Stimulated activated CD4-positive, alpha-beta T cell treated with anti-CD3 and anti-CD28 coated beads, TNF-alpha, amount 100 ng/mL, for 1 hour (primary cell): ENCODE data around the gene ZNF385D.

Source experiments
- DNase-seq, 3 donors: peaks; one replicate each; pipeline ENCODE4 v3.0.0-alpha.2; 2020; ENCODE audit warnings: low read depth in 3 of 3, low spot score in 1 of 3

ZNF385D gene

DNA sequence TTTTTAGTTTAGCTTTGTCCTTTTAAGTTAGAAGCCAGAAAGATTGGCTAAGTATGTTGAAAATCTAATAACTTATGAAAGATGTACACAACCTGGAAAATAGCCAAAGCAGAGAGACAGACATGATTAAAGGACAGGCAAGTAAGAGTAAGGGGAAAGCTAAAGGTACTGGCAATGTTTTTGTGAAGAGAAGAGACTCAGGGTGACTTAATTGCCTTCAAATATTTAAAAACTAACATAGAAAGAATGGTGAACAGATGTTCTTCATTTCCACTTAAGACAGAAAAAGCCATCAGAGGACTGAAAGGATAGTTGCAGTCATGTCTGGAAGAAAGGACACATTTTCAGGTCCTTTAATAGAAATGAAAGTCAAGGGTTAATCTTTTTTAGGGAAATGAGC lies 68.8 kb downstream of the ZNF385D start:
- no peak for DNase-seq

DNA sequence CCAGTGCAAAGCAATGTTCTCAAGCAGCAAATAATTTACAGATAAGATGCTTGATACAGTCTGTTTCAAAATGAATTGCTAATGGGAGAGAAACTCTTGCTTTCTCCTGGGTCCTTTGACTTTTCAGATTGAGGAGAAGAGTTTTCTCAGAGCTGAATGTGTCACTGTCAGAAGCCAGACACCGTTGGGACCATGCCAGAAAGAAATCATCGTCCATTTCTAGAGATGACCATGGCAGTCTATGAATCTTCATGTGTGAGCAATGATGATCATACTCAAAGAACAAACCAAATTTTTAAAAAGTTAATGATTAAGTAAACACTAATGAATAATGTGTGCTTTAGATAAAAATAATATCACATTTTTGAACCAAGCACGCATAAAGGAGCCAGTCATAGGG lies 77.6 kb downstream of the ZNF385D start:
- DNase-seq = no peak

DNA sequence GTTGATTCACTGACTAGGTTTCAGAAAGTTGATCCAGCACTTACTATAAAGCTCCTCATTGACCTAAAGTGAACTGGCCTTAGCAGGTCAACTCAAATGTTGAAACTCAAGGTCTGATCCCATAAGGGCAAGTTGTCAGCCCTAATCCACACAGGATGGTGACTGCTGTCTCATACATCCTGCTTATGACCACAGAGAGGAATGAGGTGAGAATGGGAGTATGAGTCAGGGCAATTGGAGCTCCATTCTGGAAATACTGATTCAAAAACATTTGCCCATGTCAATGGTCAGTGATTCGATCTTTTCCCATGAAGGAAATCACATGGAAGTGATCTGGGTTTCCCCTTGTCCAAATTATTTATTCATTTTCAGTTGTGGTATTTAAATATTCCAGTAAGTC lies 78.7 kb downstream of the ZNF385D start:
- DNase-seq = no peak

DNA sequence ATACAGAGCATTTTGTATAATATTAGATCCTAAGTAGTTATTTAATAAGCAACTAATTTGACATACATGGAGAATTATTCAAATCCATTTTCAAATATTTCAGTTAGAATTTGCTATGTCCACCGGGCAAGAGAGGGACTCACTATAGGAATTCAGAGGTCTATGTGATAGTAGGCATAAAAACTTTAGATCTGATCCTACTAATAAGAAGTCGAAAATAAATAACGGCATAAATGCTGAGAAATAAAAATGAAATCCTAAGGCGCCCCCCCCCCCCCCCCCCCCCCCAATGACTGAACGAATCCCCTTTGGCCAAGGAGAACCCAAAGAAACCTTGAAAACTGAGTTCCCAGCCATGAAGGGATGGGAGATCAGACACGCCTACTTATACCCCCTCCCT lies 80.6 kb downstream of the ZNF385D start:
- DNase-seq = no peak

DNA sequence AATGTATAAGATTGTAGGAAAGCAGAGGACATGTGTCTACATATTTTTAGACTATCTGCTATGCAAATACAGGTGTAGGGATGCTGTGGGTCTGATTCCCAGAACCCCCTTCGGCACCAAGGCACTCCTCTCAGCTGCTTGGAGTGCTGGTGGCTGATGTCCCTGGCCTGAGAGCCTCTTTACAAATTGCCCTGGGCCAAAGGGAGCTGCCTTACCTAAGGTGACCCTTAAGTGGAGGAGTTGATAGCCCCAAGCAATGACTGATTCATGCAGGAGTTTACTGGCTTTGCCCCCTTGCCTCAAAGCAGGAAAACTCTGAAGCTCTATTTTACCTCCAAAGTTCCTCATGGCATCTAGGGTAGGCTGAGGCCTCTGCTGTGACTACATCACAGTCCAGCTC lies 83.0 kb downstream of the ZNF385D start:
- DNase-seq = no peak

DNA sequence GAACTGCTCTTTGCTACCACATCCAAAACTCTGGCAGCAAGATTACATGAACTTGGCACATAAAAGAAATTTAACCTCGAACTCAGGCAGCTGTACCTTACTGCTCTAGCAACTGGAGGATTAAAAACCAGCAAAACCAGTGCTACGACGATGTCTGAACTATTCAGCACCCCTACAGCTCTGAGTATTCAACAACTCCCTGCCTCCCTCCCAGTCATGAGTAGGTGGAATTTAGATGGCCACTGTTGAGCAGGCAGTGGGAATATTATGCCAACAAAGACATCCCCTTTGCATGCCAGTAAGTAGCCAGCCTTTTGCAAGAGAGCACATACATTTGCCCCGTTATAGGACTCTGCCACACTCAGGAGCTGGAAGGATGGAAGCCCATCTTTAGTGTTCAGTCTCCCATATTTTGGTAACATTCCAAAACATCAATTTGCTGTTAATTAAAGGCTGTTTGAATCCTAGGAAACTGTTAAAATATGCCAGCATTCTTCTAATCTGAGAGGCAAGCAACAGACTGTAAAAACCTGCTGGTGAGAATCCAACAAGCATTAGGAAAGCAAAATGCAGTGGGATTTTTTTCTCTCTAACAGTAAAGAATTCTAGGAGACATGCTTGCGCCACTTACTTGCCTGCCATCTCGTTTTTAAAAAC lies 85.4 kb downstream of the ZNF385D start:
- DNase-seq = no peak

DNA sequence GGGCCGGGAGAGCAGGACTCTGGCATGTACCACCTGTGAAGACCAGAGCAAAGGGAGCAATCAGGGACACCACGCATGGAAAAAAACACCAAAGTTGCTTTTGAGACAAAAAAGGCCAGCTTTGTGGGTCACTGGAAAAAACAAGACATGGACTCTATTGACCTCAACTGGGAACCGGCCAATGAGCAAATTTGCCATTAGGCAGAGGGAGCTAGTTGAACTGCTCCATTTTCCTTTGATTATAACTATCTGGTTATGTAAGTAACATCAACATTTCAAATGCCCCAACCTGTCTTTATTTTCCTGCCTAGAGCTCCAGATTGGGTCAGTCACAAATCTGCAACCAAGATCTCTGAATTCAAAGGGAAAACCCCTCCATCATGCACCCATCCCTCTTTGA lies 86.0 kb downstream of the ZNF385D start:
- no peak for DNase-seq

DNA sequence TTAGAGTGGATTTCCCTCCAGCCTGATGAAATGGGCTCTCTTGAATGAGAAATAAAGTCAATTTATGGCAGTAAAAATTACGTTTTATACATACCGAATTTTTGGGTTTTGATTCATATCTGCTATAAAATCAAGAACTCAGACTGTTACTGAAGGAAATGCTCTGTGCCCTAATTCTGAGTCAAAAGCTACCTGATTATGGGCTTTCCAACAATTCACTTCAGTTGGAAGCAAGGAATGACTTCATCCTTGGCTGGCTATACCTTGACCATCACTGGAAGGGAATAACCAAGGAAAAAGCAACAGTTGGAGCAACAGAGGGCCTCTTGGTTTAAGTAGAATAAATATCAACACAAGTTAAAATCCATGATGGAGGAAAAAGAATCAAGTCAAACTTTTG lies 88.6 kb downstream of the ZNF385D start:
- DNase-seq = no peak

DNA sequence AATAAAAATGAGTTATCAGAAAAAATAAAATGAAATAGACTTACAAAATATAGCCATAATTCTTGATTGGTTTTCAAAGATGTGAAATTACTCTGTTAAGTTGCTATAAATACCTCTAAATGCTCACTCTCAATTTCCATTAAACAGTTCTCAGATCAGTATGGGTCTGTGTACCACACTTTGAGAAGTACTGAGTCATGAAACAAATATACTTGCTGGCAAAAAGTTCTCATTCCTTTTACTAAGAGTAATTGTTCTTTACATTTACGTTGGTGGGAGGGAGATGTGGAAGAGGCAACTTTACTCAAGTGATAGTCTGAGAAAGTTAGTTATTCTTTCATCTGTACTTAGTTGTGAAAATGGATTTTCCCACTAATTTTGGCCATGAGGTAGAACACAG lies 96.3 kb downstream of the ZNF385D start:
- no peak for DNase-seq

DNA sequence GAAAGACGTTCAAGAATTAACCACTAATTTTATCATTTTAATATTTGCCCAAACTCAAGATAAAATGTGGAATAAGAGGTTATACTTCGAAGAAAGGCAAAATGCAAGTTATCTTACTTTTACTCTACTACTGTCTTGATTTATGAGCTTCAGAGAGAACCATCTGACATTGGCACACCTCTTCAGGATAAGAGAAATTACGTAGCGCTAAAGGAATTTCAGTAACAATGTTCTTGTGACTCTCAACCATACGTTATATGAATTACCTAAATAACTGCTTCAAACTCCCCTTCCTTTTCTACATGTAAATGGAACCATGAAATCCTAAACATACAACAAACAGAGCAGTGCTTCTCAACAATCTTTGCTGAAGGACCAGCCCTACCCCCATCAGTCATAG lies 96.8 kb downstream of the ZNF385D start:
- DNase-seq = no peak

DNA sequence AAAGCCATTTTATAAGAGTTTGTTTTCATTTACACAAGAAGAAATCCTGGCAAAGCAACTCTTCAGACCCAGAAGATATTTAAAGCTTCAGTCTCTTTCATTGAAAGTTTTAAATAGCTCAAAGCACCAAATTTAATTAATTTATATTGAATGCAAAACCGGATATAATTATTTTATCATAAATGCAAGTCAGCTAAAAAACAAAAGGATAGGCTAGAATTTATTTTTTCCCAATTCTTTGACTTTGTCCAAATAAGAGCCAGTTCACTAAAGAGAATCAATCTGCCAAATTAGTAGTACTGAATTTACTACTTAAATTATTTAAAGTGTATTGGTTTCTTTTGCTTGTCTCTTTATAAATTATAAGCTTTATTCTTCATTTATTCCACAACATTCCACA lies 101.5 kb downstream of the ZNF385D start:
- DNase-seq = no peak

DNA sequence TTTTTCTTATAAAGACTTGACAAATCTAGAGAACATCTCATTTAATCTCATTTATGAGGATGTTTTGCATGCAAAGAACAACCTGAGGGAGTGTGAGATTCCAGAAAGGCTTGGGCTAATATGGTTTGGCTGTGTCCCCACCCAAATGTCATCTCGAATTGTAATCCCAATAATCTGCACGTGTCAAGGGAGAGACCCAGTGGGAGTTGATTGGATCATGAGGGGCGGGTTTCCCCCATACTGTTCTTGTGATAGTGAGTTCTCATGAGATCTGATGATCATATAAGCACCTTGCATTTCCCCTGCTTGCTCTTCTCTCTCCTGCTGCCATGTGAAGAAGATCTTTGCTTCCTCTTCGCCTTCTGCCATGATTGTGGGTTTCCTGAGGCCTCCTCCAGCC lies 103.0 kb downstream of the ZNF385D start:
- no peak for DNase-seq

DNA sequence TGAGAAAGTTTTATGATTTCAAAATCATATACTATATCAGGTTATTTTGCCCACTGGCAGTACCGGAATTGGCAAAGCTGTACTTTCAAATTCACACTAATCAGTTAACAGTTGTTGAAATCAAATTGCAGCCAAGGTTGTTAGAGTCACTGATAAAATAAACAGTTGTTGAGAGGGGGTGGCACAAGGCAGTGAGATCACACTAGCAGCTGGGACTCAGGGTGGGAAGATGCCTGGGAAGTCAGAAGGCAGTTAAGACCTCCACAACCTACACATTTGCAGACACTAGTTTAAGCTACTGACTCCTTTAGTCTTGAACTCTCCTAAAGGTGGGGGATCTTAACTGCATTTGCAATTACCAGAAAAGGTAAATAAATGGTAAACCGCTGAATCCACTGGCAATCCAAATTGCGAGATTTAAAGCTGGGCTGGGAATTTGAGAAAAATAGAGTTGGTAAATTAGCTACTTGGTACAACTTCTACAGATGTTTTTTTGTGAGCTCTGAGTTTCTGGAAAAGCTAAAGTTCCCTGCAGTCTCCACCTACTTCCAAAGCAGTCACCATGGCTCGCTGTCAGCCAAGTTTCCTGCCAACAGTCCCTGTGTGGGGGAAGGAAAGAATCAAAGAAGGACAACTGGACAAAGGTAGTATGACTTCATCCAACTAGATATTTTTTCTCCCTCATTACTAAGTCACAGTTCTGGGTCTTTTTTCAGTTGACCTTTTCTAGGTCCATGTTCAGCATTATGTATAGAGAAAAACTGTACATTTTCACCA lies 105.7 kb downstream of the ZNF385D start:
- DNase-seq = no peak

DNA sequence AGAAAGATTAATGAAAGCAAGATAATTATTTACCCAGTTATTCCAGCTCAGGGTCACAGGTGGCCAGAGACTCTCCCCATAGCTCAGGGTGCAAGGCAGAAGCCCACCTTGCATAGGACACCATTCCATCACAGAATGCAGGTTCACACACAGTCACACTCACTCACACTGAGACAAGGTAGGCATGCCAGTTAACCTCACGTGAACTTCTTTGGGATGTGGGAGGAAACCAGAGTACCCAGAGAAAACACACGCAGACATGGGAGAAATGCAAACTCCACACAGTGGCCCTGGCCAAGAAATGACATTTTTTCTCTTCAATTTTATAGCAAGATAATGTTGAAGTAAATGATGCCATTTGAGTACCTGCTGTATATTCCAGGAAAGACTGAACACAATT lies 106.7 kb downstream of the ZNF385D start:
- no peak for DNase-seq

DNA sequence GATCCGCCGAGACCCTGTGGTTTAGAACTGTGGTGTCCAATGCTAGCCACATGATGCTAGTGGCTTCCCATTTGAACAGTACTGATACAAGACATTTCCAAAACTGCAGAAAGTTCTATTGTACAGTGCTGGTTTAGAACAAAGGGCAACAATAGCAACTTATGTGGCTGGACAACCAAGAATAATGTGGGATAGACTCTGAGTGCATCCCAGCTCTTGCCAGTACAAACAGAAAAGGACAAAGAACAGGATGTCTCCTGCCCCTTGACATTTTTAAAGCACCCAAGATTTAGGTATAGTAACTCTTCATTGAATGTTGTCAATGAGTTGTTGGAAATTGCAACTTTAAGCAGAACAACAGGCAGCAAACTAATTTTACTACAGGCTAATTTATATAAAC lies 107.3 kb downstream of the ZNF385D start:
- DNase-seq = no peak

DNA sequence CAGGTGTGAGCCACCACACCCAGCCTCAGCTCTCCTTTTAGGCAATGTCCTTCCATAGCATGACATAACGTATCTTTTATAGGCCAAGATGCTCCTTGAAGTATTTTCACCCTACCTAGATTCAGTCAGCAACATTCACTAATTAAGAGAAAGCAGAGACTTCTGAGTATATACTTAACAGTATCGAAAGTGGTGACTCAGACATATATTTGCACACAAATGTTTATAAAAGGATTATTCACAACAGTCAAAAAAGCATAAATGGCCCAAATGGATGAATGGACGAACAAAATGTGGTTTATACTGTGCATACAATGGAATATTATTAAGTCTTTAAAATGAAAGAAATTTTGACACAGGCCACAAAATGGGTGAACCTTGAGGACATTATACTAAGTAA lies 108.6 kb downstream of the ZNF385D start:
- no peak for DNase-seq

DNA sequence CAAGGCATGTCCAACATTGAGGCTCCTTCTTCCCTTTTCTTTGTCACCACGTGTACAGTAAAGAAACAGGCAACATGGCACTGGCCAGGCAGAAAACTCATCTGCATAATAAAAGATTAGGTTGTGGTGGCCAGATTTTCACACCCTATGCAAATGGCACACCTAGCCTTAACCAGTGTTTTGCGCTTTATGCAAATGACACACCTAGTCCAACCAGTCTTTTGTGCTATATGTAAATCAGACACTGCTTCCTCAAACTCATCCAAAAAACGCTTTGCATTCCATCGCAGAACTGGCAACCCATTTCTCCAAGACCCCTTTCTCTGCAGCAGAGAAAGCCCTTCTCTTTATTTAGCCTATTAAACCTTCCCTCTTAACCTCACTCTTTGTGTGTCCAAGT lies 109.1 kb downstream of the ZNF385D start:
- DNase-seq = no peak

DNA sequence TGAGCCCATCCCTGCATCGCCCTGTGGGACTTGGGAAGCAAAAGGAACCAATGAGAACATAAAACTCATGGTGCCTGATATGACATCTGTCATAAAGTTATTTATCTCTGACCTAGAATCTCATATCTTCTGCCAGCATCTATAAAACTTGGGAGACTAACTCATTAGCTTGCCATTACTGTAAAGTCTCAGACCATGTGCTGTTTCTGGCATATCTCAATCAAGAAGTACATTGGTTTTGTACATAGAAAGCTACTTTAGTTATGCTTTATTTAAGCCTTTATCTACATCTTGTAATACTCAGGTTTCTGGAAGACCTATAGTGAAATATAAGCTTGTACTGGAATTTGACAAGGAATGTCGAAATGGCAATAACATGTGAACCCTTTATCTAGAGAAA lies 112.5 kb downstream of the ZNF385D start:
- DNase-seq = no peak

DNA sequence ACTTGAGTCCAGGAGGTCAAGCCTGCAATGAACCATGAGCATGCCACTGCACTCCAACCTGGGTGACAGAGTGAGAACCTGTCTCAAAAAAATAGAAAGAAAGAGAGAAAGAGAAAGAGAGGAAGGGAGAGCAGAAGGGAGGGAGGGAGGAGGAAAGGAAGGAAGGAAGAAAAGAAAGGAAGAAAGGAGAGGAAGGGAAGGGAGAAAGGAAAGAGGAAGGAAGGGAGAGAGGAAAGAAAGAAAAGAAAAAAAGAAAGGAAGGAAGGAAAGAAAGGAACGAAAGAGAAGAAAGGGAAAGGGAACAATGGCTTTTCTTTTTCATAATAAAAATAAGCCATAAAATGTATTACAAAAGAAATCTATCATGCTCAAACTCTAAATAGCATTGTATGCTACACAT lies 116.9 kb downstream of the ZNF385D start:
- no peak for DNase-seq

DNA sequence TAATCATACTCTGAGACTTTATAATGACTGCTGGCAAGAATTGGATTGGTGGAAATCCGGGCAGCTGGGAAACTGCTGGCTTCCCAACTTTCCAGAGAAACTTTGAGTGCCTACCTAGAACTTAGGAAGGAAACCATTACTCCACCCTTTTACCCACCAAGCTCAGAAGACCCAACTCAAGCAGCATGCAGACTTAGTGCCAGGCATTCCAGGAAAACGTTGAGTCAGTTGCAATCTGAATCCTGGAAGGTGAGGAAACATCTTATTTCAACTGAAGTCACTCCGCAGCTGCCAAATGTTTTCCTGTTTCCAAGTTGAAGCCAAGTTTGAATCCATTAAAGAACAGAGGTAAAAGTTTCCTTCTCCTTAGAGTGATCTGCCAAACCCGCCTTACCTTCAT lies 126.5 kb downstream of the ZNF385D start:
- no peak for DNase-seq

DNA sequence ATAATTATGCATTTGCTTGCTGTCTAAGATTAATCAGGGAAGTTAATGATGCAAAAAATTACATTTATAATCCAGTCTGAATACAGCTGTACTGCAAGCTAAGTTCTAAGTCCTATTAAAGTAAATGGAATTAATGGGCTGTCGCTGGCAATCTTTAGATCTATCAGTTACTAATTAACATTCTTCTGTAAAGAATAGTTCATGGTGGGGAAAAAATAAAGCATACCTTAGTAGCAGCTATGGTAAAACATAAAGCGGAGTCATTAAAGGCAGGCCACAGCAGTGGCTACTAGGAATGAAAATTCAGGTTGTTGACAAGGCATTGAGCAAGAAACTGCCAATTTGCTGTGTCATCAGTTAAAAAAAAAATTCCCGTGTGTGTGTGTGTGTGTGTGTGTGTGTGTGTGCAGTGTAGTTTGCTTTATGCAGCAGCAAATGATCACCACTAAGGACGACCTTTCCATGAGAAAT lies 129.8 kb downstream of the ZNF385D start:
- DNase-seq = no peak

DNA sequence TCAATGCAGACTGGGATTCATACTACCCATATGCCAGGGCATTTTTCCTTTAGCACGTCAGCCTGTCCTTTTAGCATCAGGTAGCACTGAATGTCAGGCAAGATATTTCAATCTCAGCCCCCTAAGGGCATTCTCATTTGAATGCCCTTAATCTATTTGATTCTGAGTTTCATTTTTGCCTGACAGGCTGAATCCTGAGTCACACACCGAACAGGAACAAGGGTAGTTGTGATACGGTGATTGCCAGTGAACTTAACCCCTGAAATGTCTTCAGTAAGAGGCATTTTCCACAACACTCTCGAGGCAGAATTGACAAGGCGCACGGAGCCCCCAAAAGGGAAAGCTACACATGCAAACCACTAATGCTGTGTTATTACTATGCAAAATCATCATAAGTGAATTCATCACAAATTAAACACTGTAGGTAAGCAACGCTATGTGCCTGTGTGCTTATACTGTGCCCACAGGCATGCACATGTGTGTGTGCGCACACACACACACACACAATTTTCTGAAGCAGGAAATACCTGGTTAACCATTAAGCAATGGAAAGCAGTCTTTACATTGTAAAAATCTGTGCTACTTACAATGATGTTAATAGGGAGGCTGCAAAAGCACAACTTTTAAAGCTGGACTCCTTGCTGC lies 130.4 kb downstream of the ZNF385D start:
- no peak for DNase-seq
